Gastroesophageal sphincter (tissue), 4 donors: ENCODE measurements around the gene ADAMTS2. TPM values are rescaled to one million over a fixed set of nuclear protein-coding genes. Genes with fewer than 3 reads are reported as not detected.

Source experiments
- ATAC-seq: fragments of 150-250 bp; one replicate; pipeline ENCODE4 v1.9.1; 2016; ENCODE audit warnings: mild to moderate bottlenecking, moderate library complexity
- H3K27ac ChIP-seq, 4 donors: fragments of 200-600 bp; sonication (generic) in 3 of 4; 1 replicate in 3 of 4; 2 replicates in 1 of 4; pipeline ENCODE4 v1.5.1; 2016 to 2019
- H3K27me3 ChIP-seq: fragments of 200-600 bp; sonication (generic); one replicate; pipeline ENCODE4 v1.5.1; 2019
- H3K36me3 ChIP-seq, 2 donors: fragments of 200-600 bp; sonication (generic); one replicate each; pipeline ENCODE4 v1.5.1; 2019; ENCODE audit warnings: control low read depth in 1 of 2
- H3K4me1 ChIP-seq, 3 donors: fragments of 200-600 bp; sonication (generic); 1 replicate in 2 of 3; 2 replicates in 1 of 3; pipeline ENCODE4 v1.5.1; 2016 to 2019; ENCODE audit warnings: control low read depth in 2 of 3
- H3K4me3 ChIP-seq, 2 donors: fragments of 200-600 bp; sonication (generic); one replicate each; pipeline ENCODE4 v1.5.1; 2019; ENCODE audit warnings: mild to moderate bottlenecking in 1 of 2, moderate library complexity in 1 of 2
- H3K9me3 ChIP-seq, 3 donors: fragments of 200-600 bp; sonication (generic); one replicate each; pipeline ENCODE4 v1.5.1; 2017 to 2019; ENCODE audit warnings: control low read depth in 2 of 3
- CTCF ChIP-seq, 4 experiments: fragments of 200-600 bp in 2 of 4; fragments of 450-650 bp in 2 of 4; sonication (generic) in 1 of 4; IDR thresholded peaks; one replicate each; pipeline ENCODE4 v1.5.1; 2017 to 2019; ENCODE audit warnings: antibody characterized with exemption in 4 of 4, mild to moderate bottlenecking in 2 of 4, moderate library complexity in 2 of 4
- EP300 ChIP-seq: sonication (generic); formaldehyde crosslinking; IDR thresholded peaks from one replicate; pipeline ENCODE4 v1.6.1; 2017; ENCODE audit warnings: antibody characterized with exemption, mild to moderate bottlenecking
- POLR2A ChIP-seq, 2 donors: fragments of 450-650 bp; IDR thresholded peaks; one replicate each; pipeline ENCODE4 v1.6.1; 2017; ENCODE audit warnings: antibody characterized with exemption in 2 of 2, mild to moderate bottlenecking in 2 of 2, moderate library complexity in 1 of 2
- POLR2AphosphoS5 ChIP-seq: sonication (generic); formaldehyde crosslinking; IDR thresholded peaks from one replicate; pipeline ENCODE4 v1.6.1; 2017; ENCODE audit warnings: antibody characterized with exemption
- WGBS, 2 donors: methylation state at CpG; one replicate each; pipeline ENCODE4 v1.1.5; 2018; ENCODE audit warnings: low coverage in 1 of 2; 5-methylcytosine and 5-hydroxymethylcytosine counted together
- total RNA-seq, 4 donors: library from RNA; depleted of rRNA; stranded (reverse); fragments of >200 nt; gene quantifications; one replicate each; pipeline ENCODE4 v1.1.0, GENCODE V29; 2016

Gene ADAMTS2
- total RNA-seq, 4 donors from 2014 or later: 14.8 to 24.8 (median 22.6) TPM

- H3K27ac ChIP-seq: peak overlapping the region in 1 of 4 donors; percentile 16
Observed at GRCh38 chr5:179301796-179302195, 43.5 kb downstream of the ADAMTS2 start.

GRCh38 chr5:179301376-179301775 is 43.9 kb downstream of the ADAMTS2 start:
- no peak for ATAC-seq
- H3K4me1 ChIP-seq: peaks cover 0 to 7% (median 0%) of the 10 kb centered on the region in 3 donors
- 70% methylated on average over 2 of the region's 6 CpGs; no CpG with 5 or more reads in 1 of the 2 donors for WGBS, 2 donors
- no peak for TF ChIP-seq EP300
- TF ChIP-seq POLR2AphosphoS5: no peak
- TF ChIP-seq CTCF (IDR thresholded peaks at IDR 0.05): no peak
- TF ChIP-seq POLR2A (IDR thresholded peaks at IDR 0.05): no peak
- no peaks in the 10 kb centered on the region for H3K36me3 ChIP-seq
- H3K9me3 ChIP-seq: peaks cover 0 to 44% (median 0%) of the 10 kb centered on the region in 3 donors
- H3K27ac ChIP-seq: peak overlapping the region in 1 of 4 donors; percentile 16
- no peak overlapping the region for H3K4me3 ChIP-seq
- H3K27me3 ChIP-seq: no peaks in the 10 kb centered on the region

More at GRCh38 chr5:179301796-179302195, 43.5 kb downstream of the ADAMTS2 start:
- Histone ChIP-seq H3K4me3 (no peak overlapping the region), H3K27me3 (no peaks in the 10 kb centered on the region), H3K4me1 (peaks cover 0 to 7% (median 0%) of the 10 kb centered on the region in 3 donors), H3K36me3 (no peaks in the 10 kb centered on the region), H3K9me3 (peaks cover 0 to 45% (median 0%) of the 10 kb centered on the region in 3 donors)
- no CpG with 5 or more reads among the region's 17 CpGs for WGBS, 2 donors
- no peak for TF ChIP-seq CTCF (IDR thresholded peaks at IDR 0.05)
- ATAC-seq: no peak

GRCh38 chr5:179300581-179301180 is 44.6 kb downstream of the ADAMTS2 start:
- peaks cover 0 to 37% (median 0%) of the 10 kb centered on the region in 3 donors for H3K9me3 ChIP-seq
- TF ChIP-seq CTCF (IDR thresholded peaks at IDR 0.05) (no peak), POLR2AphosphoS5 (no peak), POLR2A (IDR thresholded peaks at IDR 0.05) (no peak), EP300 (no peak)
- H3K36me3 ChIP-seq: no peaks in the 10 kb centered on the region
- WGBS, 2 donors: 26 to 60% methylated on average over 3 to 12 of the region's 14 CpGs
- no peak overlapping the region for H3K4me3 ChIP-seq
- H3K27me3 ChIP-seq: no peaks in the 10 kb centered on the region
- H3K27ac ChIP-seq: peak overlapping the region in 1 of 4 donors; percentile 16
- ATAC-seq: peak; percentile 68
- H3K4me1 ChIP-seq: peaks cover 0 to 9% (median 0%) of the 10 kb centered on the region in 3 donors

- no peak overlapping the region for H3K4me3 ChIP-seq
- no peaks in the 10 kb centered on the region for H3K36me3 ChIP-seq
- H3K27ac ChIP-seq: no peak overlapping the region
- no peaks in the 10 kb centered on the region for H3K27me3 ChIP-seq
- TF ChIP-seq CTCF (IDR thresholded peaks at IDR 0.05): no peak
- no peak for TF ChIP-seq POLR2A (IDR thresholded peaks at IDR 0.05)
- TF ChIP-seq EP300: no peak
- TF ChIP-seq POLR2AphosphoS5: no peak
- 87 to 99% methylated on average over 6 to 7 of the region's 14 CpGs for WGBS, 2 donors
- no peak for ATAC-seq
- H3K4me1 ChIP-seq: peaks cover 0 to 26% (median 8%) of the 10 kb centered on the region in 3 donors
- peaks cover 0 to 14% (median 0%) of the 10 kb centered on the region in 3 donors for H3K9me3 ChIP-seq
Observed at GRCh38 chr5:179298181-179298993, 46.9 kb downstream of the ADAMTS2 start.
